ENCODE measurements around the gene SLC38A3.

The SLC38A3 gene

GRCh38 chr3:50212971-50213370 lies 7.9 kb downstream of the SLC38A3 start:
- Histone ChIP-seq H3K36me3 (ENCODE audit: control insufficient read depth, insufficient read depth, low read length) (no peaks in the 10 kb centered on the region), H3K27ac (ENCODE audit: low read depth, low read length) (no peak overlapping the region), H3K9me3 (ENCODE audit: control insufficient read depth, insufficient read depth, low read depth, low read length) (no peaks in the 10 kb centered on the region), H3K27me3 (ENCODE audit: control insufficient read depth, insufficient read depth, low read length) (peaks cover under 1% of the 10 kb centered on the region; the same call in 1 of the 2 replicates), H3K4me1 (ENCODE audit: control insufficient read depth, insufficient read depth, low read length) (peaks cover 21% of the 10 kb centered on the region; the same call in 1 of the 2 replicates), H3K4me3 (ENCODE audit: low read depth, low read length) (no peak overlapping the region), H3K9ac (ENCODE audit: low read length) (no peak overlapping the region)

- H3K9ac ChIP-seq (ENCODE audit: low read length): no peak overlapping the region
- H3K27me3 ChIP-seq (ENCODE audit: control insufficient read depth, insufficient read depth, low read length): 0 out of 2 replicates have a peak, but pooled peaks cover 3% of the 10 kb centered on the region
- peaks cover 21% of the 10 kb centered on the region; the same call in 1 of the 2 replicates for H3K4me1 ChIP-seq (ENCODE audit: control insufficient read depth, insufficient read depth, low read length)
- no peaks in the 10 kb centered on the region for H3K36me3 ChIP-seq (ENCODE audit: control insufficient read depth, insufficient read depth, low read length)
- no peak overlapping the region for H3K27ac ChIP-seq (ENCODE audit: low read depth, low read length)
- H3K9me3 ChIP-seq (ENCODE audit: control insufficient read depth, insufficient read depth, low read depth, low read length): no peaks in the 10 kb centered on the region
- no peak overlapping the region for H3K4me3 ChIP-seq (ENCODE audit: low read depth, low read length)
These were observed 8.3 kb downstream of the SLC38A3 start for GRCh38 chr3:50213373-50213772.

DNA sequence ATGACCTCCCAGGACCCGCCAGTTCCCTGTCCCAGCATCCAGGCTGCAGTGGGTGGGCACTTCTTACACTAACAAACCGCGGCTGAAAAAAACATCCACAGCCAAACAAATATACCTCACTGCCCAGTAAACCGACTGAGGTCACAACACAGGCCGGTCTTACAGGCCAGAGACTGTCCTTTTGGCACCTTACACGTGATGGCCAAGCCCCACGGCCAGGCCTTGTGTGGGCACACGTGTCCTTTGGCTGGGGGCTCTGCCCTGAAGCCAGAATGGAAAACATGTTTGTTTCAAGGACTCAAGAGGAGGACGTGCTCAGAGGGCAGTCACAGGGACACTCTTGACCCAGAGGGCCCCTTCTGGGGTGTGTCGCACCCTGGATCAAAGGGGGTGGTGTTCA lies 9.8 kb downstream of the SLC38A3 start:
- no peak overlapping the region for H3K27ac ChIP-seq (ENCODE audit: low read depth, low read length)
- H3K27me3 ChIP-seq (ENCODE audit: control insufficient read depth, insufficient read depth, low read length): peaks cover 9% of the 10 kb centered on the region; the same call in 1 of the 2 replicates
- H3K4me3 ChIP-seq (ENCODE audit: low read depth, low read length): no peak overlapping the region
- H3K9ac ChIP-seq (ENCODE audit: low read length): no peak overlapping the region
- H3K9me3 ChIP-seq (ENCODE audit: control insufficient read depth, insufficient read depth, low read depth, low read length): no peaks in the 10 kb centered on the region
- peaks cover 20% of the 10 kb centered on the region; the same call in 1 of the 2 replicates for H3K4me1 ChIP-seq (ENCODE audit: control insufficient read depth, insufficient read depth, low read length)
- H3K36me3 ChIP-seq (ENCODE audit: control insufficient read depth, insufficient read depth, low read length): no peaks in the 10 kb centered on the region

- H3K9ac ChIP-seq (ENCODE audit: low read length): no peak overlapping the region
- H3K9me3 ChIP-seq (ENCODE audit: control insufficient read depth, insufficient read depth, low read depth, low read length): no peaks in the 10 kb centered on the region
These were observed 10.5 kb downstream of the SLC38A3 start for GRCh38 chr3:50215529-50215928.

GRCh38 chr3:50217681-50218080 lies 12.6 kb downstream of the SLC38A3 start:
- peaks cover 9% of the 10 kb centered on the region; the same call in 1 of the 2 replicates for H3K27me3 ChIP-seq (ENCODE audit: control insufficient read depth, insufficient read depth, low read length)
- peaks cover 8% of the 10 kb centered on the region; the same call in 1 of the 2 replicates for H3K4me1 ChIP-seq (ENCODE audit: control insufficient read depth, insufficient read depth, low read length)
- no peaks in the 10 kb centered on the region for H3K36me3 ChIP-seq (ENCODE audit: control insufficient read depth, insufficient read depth, low read length)
- H3K9ac ChIP-seq (ENCODE audit: low read length): no peak overlapping the region
- no peaks in the 10 kb centered on the region for H3K9me3 ChIP-seq (ENCODE audit: control insufficient read depth, insufficient read depth, low read depth, low read length)
- H3K4me3 ChIP-seq (ENCODE audit: low read depth, low read length): no peak overlapping the region
- no peak overlapping the region for H3K27ac ChIP-seq (ENCODE audit: low read depth, low read length)

More at GRCh38 chr3:50215529-50215928, 10.5 kb downstream of the SLC38A3 start:
- H3K36me3 ChIP-seq (ENCODE audit: control insufficient read depth, insufficient read depth, low read length): no peaks in the 10 kb centered on the region
- no peak overlapping the region for H3K27ac ChIP-seq (ENCODE audit: low read depth, low read length)
- H3K4me1 ChIP-seq (ENCODE audit: control insufficient read depth, insufficient read depth, low read length): peaks cover 17% of the 10 kb centered on the region; the same call in 1 of the 2 replicates
- H3K27me3 ChIP-seq (ENCODE audit: control insufficient read depth, insufficient read depth, low read length): peaks cover 9% of the 10 kb centered on the region; the same call in 1 of the 2 replicates
- no peak overlapping the region for H3K4me3 ChIP-seq (ENCODE audit: low read depth, low read length)

- Histone ChIP-seq H3K9ac (ENCODE audit: low read length) (no peak overlapping the region), H3K4me1 (ENCODE audit: control insufficient read depth, insufficient read depth, low read length) (peaks cover 8% of the 10 kb centered on the region; the same call in 1 of the 2 replicates), H3K27me3 (ENCODE audit: control insufficient read depth, insufficient read depth, low read length) (peaks cover 9% of the 10 kb centered on the region; the same call in 1 of the 2 replicates)
These were observed 13.4 kb downstream of the SLC38A3 start for GRCh38 chr3:50218448-50218847.

DNA sequence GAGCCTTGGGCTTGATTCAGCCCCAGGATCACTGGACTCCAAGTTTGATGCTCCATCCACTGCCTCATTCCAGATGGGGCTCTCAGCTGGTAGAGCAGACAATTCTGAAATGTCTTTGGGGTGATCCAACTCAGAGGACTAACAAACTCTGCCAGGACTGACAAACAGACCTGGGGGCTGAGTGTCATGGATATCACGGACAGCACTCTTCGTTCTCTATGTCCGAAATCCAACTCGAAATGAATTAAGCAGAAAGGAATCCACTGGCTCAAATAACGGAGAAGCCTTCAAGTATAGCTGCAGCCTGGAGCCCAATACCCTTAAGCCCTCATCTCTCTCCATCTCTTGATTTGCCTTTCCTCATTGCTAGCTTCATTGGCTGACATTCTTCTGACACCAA lies 14.2 kb downstream of the SLC38A3 start:
- no peak overlapping the region for H3K27ac ChIP-seq (ENCODE audit: low read depth, low read length)
- H3K9me3 ChIP-seq (ENCODE audit: control insufficient read depth, insufficient read depth, low read depth, low read length): no peaks in the 10 kb centered on the region
- no peak overlapping the region for H3K4me3 ChIP-seq (ENCODE audit: low read depth, low read length)
- no peak overlapping the region for H3K9ac ChIP-seq (ENCODE audit: low read length)
- H3K4me1 ChIP-seq (ENCODE audit: control insufficient read depth, insufficient read depth, low read length): peaks cover 8% of the 10 kb centered on the region; the same call in 1 of the 2 replicates
- peaks cover 9% of the 10 kb centered on the region; the same call in 1 of the 2 replicates for H3K27me3 ChIP-seq (ENCODE audit: control insufficient read depth, insufficient read depth, low read length)
- no peaks in the 10 kb centered on the region for H3K36me3 ChIP-seq (ENCODE audit: control insufficient read depth, insufficient read depth, low read length)

More at GRCh38 chr3:50218448-50218847, 13.4 kb downstream of the SLC38A3 start:
- Histone ChIP-seq H3K27ac (ENCODE audit: low read depth, low read length) (no peak overlapping the region), H3K9me3 (ENCODE audit: control insufficient read depth, insufficient read depth, low read depth, low read length) (no peaks in the 10 kb centered on the region), H3K4me3 (ENCODE audit: low read depth, low read length) (no peak overlapping the region), H3K36me3 (ENCODE audit: control insufficient read depth, insufficient read depth, low read length) (no peaks in the 10 kb centered on the region)

- H3K27me3 ChIP-seq (ENCODE audit: control insufficient read depth, insufficient read depth, low read length): peaks cover 9% of the 10 kb centered on the region; the same call in 1 of the 2 replicates
- H3K4me3 ChIP-seq (ENCODE audit: low read depth, low read length): no peak overlapping the region
- H3K9ac ChIP-seq (ENCODE audit: low read length): no peak overlapping the region
- H3K36me3 ChIP-seq (ENCODE audit: control insufficient read depth, insufficient read depth, low read length): no peaks in the 10 kb centered on the region
- H3K4me1 ChIP-seq (ENCODE audit: control insufficient read depth, insufficient read depth, low read length): peaks cover 8% of the 10 kb centered on the region; the same call in 1 of the 2 replicates
- H3K27ac ChIP-seq (ENCODE audit: low read depth, low read length): no peak overlapping the region
- no peaks in the 10 kb centered on the region for H3K9me3 ChIP-seq (ENCODE audit: control insufficient read depth, insufficient read depth, low read depth, low read length)
These were observed 15.0 kb downstream of the SLC38A3 start for GRCh38 chr3:50220109-50220508.

DNA sequence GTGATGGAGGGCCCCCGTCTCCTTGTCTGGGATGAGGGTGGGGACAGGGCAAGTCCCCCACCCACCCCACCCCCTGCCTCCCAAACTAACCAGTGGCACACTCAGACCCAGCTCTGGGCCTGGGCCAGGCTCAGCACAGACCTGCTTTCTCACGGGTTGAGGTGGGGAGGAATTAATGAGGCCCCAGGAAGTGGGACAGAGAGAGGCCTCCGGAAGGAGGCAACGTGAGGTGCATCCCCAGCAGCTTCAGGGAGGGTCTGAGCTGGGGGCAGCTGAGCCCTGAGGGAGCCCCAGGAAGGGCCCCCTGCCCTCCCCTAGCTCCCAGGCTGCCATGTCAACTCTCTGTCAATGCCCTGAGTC lies 16.0 kb downstream of the SLC38A3 start:
- Histone ChIP-seq H3K36me3 (ENCODE audit: control insufficient read depth, insufficient read depth, low read length) (no peaks in the 10 kb centered on the region), H3K9ac (ENCODE audit: low read length) (no peak overlapping the region), H3K27me3 (ENCODE audit: control insufficient read depth, insufficient read depth, low read length) (peaks cover 9% of the 10 kb centered on the region; the same call in 1 of the 2 replicates), H3K4me1 (ENCODE audit: control insufficient read depth, insufficient read depth, low read length) (peaks cover 8% of the 10 kb centered on the region; the same call in 1 of the 2 replicates), H3K27ac (ENCODE audit: low read depth, low read length) (no peak overlapping the region), H3K4me3 (ENCODE audit: low read depth, low read length) (no peak overlapping the region), H3K9me3 (ENCODE audit: control insufficient read depth, insufficient read depth, low read depth, low read length) (no peaks in the 10 kb centered on the region)

GRCh38 chr3:50221411-50222168 lies 16.5 kb downstream of the SLC38A3 start:
- peaks cover 9% of the 10 kb centered on the region; the same call in 1 of the 2 replicates for H3K27me3 ChIP-seq (ENCODE audit: control insufficient read depth, insufficient read depth, low read length)
- no peak overlapping the region for H3K4me3 ChIP-seq (ENCODE audit: low read depth, low read length)
- H3K9ac ChIP-seq (ENCODE audit: low read length): no peak overlapping the region
- no peaks in the 10 kb centered on the region for H3K9me3 ChIP-seq (ENCODE audit: control insufficient read depth, insufficient read depth, low read depth, low read length)
- no peak overlapping the region for H3K27ac ChIP-seq (ENCODE audit: low read depth, low read length)
- peaks cover 8% of the 10 kb centered on the region; the same call in 1 of the 2 replicates for H3K4me1 ChIP-seq (ENCODE audit: control insufficient read depth, insufficient read depth, low read length)
- H3K36me3 ChIP-seq (ENCODE audit: control insufficient read depth, insufficient read depth, low read length): no peaks in the 10 kb centered on the region

DNA sequence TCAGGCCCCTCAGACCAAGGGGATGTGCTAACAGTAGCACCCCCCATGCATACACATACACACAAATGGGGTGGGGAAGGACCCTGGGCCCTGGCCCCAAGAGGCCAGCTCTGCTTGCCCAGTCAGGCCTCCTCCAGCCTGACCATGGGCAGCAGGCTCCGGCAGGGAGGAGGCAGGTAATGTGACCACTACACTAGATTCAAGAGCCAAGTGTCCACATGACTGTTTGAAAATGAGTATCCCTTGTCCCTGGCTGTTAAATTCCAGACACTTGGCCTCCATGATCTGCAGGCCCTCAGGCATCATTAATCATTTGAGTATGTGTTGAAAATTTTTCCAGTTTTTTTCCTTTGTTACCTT lies 17.1 kb downstream of the SLC38A3 start:
- Histone ChIP-seq H3K9me3 (ENCODE audit: control insufficient read depth, insufficient read depth, low read depth, low read length) (no peaks in the 10 kb centered on the region), H3K27me3 (ENCODE audit: control insufficient read depth, insufficient read depth, low read length) (peaks cover 14% of the 10 kb centered on the region), H3K36me3 (ENCODE audit: control insufficient read depth, insufficient read depth, low read length) (no peaks in the 10 kb centered on the region), H3K4me1 (ENCODE audit: control insufficient read depth, insufficient read depth, low read length) (peaks cover 10% of the 10 kb centered on the region; the same call in 1 of the 2 replicates), H3K9ac (ENCODE audit: low read length) (no peak overlapping the region), H3K4me3 (ENCODE audit: low read depth, low read length) (no peak overlapping the region), H3K27ac (ENCODE audit: low read depth, low read length) (no peak overlapping the region)

Measured in HUES6 (cell line).